ACHN (cell line): Measurements from ENCODE around the gene DPYSL4.

Source experiments
- DNase-seq: peaks from one replicate; pipeline ENCODE4 v3.0.0-alpha.2; 2015
- in situ Hi-C: cut with HindIII; loops from 2 replicates; pipeline ENCODE4 v1.10.0; 2017; ENCODE audit warnings: low sequenced_read_pairs, low pct_ligation_motif_present, low pct_unique_long_range_greater_than_20kb

DPYSL4 gene

DNA sequence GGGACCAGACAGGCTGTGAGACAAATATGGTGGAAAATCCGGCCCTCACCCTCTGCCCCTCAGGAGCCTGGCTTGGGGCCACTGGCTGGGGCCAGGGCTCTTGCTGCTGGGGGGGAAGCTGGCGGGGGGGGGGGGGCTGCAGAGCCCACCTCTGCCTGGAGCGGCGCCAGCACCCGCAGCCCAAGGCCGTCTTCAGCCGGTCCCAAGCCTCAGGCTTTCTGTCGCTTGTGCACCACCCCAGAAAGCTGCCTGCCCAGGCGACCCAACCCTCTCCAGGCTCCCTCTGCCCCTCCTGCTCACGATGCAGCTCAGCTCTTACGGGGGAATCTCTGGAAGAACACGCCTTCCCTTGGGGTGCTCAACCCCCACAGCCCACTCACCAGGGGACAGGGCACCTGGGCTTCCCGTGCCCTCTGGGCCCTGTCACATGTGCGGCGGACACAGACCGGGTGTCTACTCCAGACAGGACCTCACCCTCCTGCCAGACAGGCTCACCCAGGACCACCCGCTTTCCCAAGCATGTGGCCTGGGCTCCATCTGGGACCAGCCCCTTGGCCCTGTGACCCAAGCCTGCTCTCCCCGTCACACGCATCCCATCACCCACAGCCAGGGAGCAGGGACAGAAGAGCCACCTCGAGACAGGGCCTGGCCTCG, 43.9 kb downstream of the DPYSL4 start:
- DNase-seq, result no peak
- in situ Hi-C loops, result loop anchor here (10.0 kb wide), 1 partner anchor 114 kb away; no protein-coding TSS in a partner anchor

DNA sequence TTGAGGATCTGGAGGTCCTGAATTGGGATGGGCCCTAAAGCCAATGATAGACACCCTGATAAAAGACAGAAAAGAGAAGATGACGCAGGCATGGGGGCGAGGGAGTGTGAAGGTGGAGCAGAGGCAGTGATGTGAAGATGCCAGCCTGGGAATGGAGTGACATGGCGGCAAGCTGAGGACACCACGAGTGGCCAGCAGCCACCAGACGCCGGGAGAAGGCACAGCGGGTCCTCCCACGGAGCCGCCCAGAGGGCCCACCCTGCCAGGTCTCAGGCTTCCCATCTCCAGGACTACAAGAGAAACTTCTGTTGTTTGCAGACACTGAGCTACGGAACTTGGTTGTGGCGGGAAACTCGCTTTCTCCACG, 44.9 kb downstream of the DPYSL4 start:
- in situ Hi-C loops, result loop anchor here (10.0 kb wide), 1 partner anchor 113 kb away; no protein-coding TSS in a partner anchor
- no peak for DNase-seq

DNA sequence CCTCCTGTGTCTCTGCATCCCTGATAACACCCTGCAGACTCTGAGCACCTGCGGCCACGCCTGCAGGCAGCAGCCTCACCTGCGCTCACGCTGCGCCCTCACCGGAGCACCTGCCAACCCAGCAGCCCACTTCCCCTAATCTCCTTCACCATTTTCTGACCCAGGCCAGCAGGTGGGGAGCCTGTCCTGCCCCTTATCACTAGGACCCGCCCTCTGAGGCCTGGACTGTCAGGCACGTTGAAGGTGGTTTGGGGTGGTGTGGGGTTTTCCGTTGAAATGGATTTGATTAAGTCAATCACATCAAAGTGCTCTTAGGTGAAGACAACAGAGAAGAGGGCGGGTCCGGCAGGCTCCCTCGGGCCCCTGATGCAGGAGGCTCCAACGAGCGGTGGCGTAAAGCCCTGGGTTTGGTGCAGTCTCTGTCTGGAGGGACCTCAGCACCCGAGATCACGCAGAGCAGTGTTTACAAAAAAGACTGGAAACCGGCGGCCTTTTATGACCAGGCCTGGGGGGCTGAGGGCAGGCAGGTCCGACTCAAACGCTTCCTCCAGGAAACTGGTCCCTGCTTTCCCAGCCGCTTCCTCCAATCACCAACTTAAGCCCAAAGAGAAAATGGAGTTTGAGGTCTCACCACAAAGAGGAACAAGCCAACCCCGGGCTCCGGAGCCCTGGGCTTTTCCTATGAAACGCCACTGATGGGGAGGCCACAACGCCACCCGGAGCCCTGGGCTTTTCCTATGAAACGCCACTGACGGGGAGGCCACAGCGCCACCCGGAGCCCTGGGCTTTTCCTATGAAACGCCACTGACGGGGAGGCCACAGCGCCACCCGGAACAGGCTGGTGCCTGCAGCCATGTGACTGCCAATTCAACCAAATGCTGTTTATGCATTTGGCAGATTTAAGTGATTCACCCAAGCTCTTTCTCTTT, 45.5 kb downstream of the DPYSL4 start:
- in situ Hi-C loops, result loop anchor here (10.0 kb wide), 1 partner anchor 113 kb away; no protein-coding TSS in a partner anchor
- DNase-seq, result no peak

DNA sequence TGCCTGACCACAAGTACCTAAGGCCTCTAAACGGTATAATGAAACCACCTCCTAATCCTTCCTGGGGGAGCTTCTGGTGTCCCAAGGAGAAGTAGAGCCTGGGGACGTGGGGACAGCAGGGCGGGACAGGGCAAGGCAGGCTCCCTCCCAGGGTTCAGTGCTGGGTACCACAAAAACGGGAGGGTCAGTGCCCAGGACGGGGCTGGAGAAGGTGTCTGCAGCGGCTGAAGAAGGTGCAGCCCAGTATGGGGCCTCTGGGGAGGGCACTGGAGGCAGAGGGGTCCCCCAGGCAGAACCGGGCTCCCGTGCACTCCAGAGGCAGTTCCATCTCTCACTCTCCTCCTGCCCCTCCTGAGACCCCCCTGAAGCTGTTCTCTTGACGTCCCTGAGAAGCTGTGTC, 46.2 kb downstream of the DPYSL4 start:
- in situ Hi-C loops, result loop anchor here (10.0 kb wide), 1 partner anchor 112 kb away; no protein-coding TSS in a partner anchor
- DNase-seq, result no peak

DNA sequence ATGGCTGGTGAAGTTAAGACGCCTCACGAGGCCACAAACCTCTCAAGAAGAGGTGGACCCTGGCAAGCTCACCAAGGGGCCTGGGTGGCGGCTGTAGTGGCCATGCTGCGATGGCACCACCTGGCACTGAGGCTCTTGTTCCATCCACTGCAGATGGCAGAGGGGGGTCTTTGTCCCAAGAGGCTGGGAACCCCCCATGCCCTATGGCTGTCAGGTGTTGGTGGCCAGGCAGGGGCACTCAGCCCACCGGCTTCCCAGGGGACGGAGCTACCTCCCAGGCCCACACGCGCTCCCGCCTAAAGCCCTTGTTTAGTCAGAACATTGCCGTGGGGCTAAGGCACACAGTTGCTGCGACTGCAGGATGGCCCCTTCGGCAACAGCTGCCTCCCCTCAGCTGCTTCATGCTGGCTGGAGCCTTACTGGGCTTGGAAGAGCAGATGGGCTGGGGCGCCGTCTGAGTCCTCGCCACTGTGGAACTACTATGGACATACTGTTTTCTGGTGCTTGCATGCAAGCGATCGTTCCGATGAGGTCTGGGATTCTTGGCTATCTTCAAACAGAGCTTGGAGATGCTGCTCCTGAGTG, 46.8 kb downstream of the DPYSL4 start:
- in situ Hi-C loops, result loop anchor here (10.0 kb wide), 1 partner anchor 111 kb away; no protein-coding TSS in a partner anchor

DNA sequence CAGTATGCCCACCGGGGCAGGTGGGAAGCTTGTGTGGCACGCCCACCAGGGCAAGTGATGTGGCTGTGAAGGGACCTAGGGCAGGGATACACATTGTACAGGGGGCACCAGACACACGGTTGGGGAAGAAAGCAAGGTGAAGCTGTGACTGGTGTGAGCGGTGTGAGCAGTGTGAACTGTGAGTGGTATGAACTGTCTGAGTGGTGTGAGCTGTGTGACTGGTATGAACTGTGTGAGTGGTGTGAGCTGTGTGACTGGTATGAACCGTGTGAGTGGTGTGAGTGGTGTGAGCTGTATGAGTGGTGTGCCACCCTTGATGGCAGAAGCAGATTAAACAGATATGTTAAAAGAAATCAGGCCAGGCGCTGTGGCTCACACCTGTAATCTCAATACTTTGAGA, 48.1 kb downstream of the DPYSL4 start:
- in situ Hi-C loops, result loop anchor here (10.0 kb wide), 1 partner anchor 110 kb away; no protein-coding TSS in a partner anchor
- DNase-seq, result no peak

More for the DNA sequence above, 46.8 kb downstream of the DPYSL4 start:
- DNase-seq, result no peak

DNA sequence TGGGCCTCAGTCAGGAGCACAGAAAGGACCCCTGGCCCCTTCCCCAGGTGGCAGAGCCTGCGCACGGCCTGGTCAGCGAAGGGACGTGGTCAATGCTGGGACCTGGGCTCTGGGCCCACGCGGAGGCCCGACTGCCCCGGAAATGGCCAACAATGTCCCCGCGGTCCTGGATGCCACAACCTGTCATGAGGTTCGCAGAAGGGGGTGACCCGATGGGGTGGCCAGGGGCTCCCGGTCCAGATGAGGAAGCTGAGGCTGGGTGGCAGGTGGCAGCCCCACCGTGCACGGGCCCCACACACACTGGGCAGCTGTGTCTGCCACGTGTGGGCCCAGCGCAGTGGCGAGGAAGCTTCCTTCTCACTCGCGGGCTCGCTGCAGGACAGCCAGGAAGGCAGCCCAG, 49.4 kb downstream of the DPYSL4 start:
- DNase-seq, result no peak

DNA sequence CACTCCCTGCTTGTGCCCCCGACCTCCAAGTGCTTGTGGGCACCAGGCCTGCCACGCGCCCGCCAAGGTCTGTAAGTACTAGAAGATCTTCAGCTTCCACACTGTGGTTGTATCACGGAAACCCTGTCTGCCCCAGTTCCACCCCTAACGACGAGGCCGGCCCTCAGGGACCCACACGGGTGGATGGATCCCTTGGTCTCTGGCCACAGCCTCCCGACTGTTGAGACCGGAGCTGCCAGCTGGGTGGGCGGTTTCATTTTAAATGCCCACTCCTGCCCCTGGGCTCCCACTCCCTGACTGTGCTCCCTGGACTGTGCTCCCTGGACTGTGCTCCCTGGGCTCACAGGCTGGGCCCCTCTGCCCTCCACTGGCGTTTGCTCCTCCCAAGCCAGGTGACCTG, 50.1 kb downstream of the DPYSL4 start:
- in situ Hi-C loops, result loop anchor here (10.0 kb wide), 1 partner anchor 108 kb away; no protein-coding TSS in a partner anchor
- no peak for DNase-seq

More for the DNA sequence above, 49.4 kb downstream of the DPYSL4 start:
- in situ Hi-C loops, result loop anchor here (10.0 kb wide), 1 partner anchor 109 kb away; no protein-coding TSS in a partner anchor

DNA sequence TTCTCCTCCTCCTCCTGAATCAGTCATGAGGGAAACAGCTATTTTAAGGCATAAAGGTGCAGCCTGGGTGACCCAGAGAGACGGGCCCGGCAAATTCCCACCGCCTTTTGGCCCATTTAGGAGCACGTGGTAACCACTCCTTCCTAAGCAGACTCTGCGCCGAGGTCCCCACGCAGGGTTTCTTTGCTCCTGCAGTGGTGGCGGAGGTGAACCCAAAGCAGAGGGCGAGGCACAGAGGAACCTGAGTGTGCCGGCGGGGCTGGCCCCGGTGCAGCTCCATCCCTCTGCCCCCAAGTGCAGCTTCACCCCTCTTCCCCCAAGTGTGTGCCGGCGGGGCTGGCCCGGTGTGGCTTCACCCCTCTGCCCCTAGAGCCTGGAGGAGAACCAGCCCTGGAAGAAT, 50.6 kb downstream of the DPYSL4 start:
- no peak for DNase-seq
- in situ Hi-C loops, result loop anchor here (10.0 kb wide), 1 partner anchor 107 kb away; no protein-coding TSS in a partner anchor

DNA sequence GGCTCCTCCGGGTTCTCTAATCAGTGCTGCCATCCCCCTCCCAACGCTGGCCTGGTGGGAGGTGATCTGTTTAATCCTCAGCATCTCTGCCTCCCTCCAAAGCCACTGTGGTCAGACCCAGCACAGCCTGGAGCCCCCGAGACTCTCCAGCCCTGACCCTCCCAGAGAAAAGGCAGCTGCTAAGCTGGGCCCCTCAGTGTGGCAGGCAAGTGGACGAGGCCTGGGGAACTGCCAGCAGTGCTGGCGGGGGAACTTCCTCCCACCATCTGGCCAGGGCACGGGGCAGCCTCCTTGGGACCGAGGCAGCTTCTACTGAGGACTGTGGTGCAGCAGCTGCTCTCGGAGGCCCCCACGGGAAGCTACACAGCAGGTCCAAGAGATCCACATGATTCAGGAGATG, 51.1 kb downstream of the DPYSL4 start:
- DNase-seq, result no peak
- in situ Hi-C loops, result loop anchor here (10.0 kb wide), 1 partner anchor 107 kb away; no protein-coding TSS in a partner anchor

DNA sequence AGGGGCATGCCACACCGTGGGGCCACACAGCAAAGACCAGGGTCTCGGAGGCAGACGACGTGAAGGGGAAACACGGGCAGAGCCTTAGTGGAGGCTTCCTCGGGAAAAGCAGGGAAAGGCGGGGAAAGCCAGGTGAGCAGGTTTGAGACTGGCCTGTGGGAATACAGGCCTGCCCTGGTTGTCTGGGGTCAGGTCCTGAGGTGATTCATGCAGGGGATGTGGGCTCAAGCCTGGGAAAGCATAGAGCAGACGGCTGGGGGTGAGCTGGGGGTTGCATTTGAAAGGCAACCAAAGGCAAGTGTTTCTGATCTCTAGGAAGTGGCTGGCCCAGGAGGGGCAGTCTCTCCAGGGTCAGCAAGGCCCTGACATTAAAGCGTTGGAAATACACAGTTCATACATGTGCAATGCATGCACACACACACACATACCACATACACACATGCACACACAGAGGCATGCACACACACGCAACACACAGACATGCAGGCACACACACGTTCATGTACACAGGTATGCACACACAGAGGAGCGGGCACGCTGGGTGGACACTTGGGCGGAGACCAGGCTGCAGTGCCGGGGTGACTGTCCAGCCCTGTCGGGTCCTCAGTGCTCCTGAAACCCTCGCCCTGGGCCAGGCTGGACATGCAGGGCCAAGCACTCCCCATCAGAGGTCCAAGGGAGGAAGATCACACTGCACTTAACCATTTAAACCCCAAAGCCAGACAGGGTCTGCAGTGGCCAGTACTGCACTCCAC, 51.8 kb downstream of the DPYSL4 start:
- in situ Hi-C loops, result loop anchor here (10.0 kb wide), 1 partner anchor 106 kb away; no protein-coding TSS in a partner anchor
- DNase-seq, result no peak

DNA sequence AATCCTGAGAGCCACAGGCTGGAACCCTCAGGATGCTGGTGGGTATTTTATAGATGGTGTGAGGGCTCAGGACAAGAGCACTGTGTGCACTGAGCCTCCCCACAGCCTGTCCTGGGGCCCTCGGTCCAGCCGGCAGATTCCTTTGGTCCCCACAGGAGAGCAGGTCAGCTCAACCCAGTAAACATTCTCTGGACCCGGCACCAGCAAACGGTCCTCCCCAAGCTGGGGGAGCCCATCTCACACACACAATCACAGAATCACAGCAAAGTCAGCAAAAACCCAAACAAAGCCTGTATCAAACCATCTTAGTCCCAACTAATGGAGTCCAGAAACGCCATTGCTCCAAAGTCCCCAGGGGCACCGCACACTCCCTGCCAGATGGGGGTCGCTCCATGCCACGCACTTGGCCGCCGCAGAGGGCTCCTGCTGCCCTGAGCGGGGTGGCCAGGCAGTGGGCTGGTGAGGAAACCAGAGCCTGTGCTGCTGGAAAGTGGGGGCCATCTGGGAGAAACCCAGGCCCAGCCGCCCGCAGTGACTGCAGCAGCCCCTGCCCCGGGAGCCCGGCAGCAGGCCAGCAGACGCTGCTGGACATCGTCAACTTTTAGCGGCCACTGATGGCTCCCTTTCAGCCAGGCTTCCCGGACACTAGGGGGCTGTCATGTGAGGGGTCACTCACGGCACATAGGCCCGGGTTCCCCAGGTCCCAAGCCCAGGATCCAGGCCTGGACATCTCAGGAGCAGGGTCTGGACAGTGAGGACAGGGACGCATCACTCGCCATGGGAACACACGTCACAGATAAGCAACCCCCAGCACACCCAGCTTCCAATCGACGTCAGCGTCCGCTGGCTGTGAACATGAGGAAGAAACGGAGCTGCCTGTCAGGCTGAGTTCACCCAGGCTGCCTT, 52.6 kb downstream of the DPYSL4 start:
- in situ Hi-C loops, result loop anchor here (10.0 kb wide), 1 partner anchor 105 kb away; no protein-coding TSS in a partner anchor
- no peak for DNase-seq

DNA sequence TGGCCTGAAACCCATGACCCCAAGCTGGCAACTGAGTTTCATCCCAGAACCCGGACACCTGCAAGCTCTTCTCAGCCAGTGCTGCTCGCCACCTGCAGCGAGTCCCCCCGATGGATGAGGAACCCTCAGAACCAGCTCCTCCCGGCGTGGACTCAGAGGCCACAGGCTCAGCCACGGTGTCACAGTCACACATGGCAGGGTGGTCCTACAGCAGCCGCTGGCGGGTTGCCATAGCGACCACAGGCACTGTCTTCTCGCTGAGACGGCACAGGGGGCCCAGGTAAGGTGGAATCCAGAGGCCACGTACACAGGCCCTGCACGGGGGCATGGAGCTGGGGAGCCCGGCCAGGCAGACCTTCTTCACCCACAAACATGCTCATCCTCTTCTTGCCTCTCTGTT, 53.4 kb downstream of the DPYSL4 start:
- no peak for DNase-seq
- in situ Hi-C loops, result no loop called here

DNA sequence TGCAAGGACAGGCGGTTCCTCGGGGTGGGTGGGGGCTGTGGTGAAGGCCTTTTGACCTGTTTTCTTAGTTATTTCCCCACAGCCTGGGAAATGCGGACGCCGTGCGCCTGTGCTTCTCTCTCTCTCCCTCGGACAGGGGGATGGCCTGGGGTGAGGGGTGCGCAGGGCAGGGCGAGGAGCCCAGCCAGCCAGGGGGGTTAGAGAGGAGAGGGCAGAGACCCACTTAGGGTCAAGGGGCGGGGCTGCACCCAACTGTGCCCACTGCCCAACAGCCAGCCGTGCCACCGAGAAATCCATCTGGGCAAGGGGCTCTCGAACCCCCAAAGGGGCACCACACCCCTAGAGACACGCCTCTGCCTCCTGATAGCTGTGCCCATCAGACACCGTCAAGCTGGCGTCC, 53.8 kb downstream of the DPYSL4 start:
- in situ Hi-C loops, result no loop called here
- DNase-seq, result no peak

DNA sequence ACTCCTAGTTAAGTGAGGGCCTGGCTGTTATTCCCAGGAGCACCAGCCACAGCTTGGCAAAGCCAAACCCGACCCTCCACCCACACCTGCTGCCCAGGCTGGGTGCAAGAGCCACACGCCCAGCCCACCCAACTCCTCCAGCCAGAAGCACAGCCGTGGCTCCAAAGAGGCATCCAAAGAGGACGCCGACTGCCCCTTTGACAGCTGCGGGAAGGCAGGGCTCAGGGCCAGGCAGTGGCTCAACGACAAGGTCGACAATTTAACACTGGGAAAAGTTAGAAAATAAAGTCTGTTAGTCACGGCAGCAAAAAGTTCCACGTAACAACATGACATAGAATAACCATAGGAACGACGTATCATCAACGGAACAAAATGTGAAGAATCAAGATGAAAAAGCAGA, 54.3 kb downstream of the DPYSL4 start:
- in situ Hi-C loops, result no loop called here

DNA sequence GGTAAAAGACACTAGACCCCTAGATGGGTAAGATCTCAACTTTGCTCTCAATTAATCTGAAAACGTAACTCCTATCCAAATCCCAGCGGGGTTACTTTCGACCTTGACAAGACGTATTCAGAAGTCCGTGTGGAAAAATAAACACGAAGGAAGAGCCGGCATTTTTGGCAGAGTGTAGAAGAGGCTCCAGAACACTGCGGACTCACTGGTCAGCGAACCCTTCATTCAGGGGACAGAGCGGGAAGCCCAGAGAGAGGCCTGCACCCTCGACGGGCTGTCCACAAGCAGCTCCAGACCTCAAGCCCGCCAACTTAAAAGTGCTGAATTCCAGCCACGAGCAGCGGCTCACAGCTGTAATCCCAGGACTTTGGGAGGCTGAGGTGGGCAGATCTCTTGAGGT, 54.7 kb downstream of the DPYSL4 start:
- in situ Hi-C loops, result no loop called here
- no peak for DNase-seq

More for the DNA sequence above, 54.3 kb downstream of the DPYSL4 start:
- DNase-seq, result no peak
